ENCODE measurements around the gene SLBP. TPM values are rescaled to one million over a fixed set of nuclear protein-coding genes. Genes with fewer than 3 reads are reported as not detected.

SLBP gene
- total RNA-seq, 1 donor from 2014 or later = 114 TPM

DNA sequence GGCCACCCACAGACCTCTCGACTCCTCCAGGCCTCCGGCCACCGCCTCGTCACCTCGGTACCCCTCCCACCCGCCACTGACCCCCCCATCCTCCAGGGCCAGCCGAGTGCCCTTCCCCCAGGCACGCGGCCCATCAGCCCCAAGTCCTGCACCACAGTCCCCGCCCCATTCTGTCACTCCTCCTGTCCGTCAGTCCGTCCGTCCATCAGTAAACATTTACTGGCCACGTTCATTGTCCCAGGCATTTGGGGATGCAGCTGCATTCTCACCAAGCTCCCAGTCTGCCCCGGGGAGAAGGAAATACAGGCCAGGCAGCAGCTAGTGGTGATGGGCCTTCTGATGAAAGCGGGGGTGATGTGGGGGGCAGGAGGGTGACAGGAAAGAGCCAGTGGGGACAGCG lies 45.7 kb upstream of the SLBP start:
- H3K4me3 ChIP-seq (ENCODE audit: low read depth, low read length) = no peak overlapping the region
- TF ChIP-seq, protein P1, sequence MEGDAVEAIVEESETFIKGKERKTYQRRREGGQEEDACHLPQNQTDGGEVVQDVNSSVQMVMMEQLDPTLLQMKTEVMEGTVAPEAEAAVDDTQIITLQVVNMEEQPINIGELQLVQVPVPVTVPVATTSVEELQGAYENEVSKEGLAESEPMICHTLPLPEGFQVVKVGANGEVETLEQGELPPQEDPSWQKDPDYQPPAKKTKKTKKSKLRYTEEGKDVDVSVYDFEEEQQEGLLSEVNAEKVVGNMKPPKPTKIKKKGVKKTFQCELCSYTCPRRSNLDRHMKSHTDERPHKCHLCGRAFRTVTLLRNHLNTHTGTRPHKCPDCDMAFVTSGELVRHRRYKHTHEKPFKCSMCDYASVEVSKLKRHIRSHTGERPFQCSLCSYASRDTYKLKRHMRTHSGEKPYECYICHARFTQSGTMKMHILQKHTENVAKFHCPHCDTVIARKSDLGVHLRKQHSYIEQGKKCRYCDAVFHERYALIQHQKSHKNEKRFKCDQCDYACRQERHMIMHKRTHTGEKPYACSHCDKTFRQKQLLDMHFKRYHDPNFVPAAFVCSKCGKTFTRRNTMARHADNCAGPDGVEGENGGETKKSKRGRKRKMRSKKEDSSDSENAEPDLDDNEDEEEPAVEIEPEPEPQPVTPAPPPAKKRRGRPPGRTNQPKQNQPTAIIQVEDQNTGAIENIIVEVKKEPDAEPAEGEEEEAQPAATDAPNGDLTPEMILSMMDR (conservative IDR thresholded peaks at IDR 0.05; ENCODE audit: low read depth, low read length) = no peak
- no peak for DNase-seq (ENCODE audit: low read depth)

DNA sequence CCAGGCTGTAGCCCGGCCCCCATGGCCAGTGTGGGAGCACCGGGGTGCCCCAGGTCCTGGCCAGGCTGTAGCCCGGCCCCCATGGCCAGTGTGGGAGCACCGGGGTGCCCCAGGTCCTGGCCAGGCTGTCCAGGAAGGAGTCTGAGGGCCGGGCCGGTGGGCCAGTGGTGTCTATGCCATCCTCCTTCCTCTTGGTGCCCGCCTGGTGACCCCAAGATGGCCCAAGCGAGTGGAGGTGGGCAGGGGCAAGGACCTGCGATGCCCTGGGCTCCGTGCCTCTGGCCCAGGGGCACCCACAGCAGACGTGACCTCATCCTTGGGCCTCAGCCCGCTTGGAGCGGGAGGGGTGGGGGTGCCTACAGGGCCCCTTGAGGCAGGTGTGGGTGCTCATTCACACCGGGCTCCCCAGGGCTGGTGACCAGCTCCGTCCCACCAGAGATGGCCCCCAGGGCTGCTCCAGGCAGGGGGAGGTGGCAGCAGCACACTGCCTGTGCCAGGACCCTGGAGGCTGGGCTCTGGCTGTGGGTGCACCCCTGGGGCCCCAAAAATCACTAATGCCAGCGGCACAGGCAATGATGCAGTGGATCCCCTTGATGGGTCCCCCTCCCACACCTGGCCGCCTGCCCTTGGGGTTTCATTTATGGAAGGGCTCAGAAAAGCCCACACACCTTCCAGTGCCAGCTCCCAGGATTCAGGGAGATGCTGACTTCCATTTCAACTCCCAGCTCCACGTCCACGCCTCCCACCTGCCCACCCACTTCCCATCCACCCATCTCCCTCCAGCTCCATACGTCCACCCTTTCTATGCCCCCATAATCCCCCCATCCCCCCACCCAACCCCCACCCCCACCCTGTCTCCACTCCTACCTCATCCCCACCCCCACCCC lies 45.0 kb upstream of the SLBP start:
- DNase-seq (ENCODE audit: low read depth) = no peak
- TF ChIP-seq, protein P1 (conservative IDR thresholded peaks at IDR 0.05; ENCODE audit: low read depth, low read length) = no peak
- no peak overlapping the region for H3K4me3 ChIP-seq (ENCODE audit: low read depth, low read length)

DNA sequence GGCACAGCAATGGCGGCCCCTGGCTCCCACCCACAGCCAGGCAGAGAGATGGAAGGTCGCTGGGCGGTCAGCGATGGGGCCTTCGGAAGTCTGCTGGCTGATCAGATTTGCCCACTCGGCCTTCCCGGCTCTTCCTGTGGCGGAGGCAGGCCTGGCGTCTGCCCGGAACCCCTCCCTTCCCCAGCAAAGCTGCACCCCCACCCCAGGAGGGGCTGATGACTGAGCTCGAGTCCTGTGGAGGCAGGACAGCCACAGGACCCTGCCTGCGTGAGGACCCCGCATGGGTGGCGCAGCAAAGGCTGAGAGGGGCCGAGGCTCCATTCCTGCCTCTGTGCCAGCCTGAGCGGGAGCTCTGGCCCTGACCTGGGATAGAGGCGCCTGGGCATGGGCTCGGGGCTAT lies 44.0 kb upstream of the SLBP start:
- TF ChIP-seq, protein P1 (conservative IDR thresholded peaks at IDR 0.05; ENCODE audit: low read depth, low read length) = no peak
- no peak overlapping the region for H3K4me3 ChIP-seq (ENCODE audit: low read depth, low read length)
- DNase-seq (ENCODE audit: low read depth) = no peak

DNA sequence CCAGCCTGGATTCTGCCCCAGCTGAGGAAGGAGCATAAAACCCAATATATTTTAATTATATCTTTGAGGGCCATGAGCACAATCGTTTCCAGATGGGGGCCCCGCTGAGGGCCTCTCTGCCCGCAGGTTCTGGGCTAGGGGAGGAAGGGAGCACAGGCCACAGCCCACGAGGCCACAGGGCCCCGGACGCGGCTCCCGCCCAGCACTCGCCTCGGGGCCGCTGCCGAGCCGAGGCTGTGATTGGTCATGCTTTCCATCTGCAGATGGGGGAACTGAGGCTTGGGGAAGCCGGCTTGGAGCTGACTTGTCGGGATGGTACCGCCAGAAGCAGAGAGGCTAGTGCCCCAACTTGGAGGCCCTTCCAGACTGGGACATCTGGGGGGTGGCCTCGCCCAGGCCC lies 43.2 kb upstream of the SLBP start:
- DNase-seq (ENCODE audit: low read depth) = no peak
- TF ChIP-seq, protein P1 (conservative IDR thresholded peaks at IDR 0.05; ENCODE audit: low read depth, low read length) = no peak
- H3K4me3 ChIP-seq (ENCODE audit: low read depth, low read length) = no peak overlapping the region

DNA sequence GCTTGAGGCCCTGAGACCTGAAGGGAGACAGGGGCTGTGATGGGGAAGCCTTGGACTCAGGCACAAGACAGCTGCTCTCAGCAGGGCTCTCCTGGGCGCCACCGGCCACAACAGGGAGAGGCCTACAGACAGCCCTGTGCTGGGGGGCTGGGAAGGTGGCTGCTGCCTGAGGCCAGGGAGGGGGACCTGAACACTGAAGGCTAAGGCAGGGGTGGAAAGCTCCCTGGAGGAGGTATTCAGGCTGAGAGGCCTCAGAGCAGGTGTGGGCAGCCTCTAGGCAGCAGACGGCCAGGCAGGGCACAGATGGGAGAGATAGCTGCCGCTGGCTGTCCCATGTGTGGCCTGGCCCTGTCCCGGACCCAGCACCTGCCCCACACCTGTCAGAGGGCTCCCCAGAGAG lies 42.2 kb upstream of the SLBP start:
- DNase-seq (ENCODE audit: low read depth) = no peak
- TF ChIP-seq, protein P1 (conservative IDR thresholded peaks at IDR 0.05; ENCODE audit: low read depth, low read length) = no peak
- H3K4me3 ChIP-seq (ENCODE audit: low read depth, low read length) = no peak overlapping the region

DNA sequence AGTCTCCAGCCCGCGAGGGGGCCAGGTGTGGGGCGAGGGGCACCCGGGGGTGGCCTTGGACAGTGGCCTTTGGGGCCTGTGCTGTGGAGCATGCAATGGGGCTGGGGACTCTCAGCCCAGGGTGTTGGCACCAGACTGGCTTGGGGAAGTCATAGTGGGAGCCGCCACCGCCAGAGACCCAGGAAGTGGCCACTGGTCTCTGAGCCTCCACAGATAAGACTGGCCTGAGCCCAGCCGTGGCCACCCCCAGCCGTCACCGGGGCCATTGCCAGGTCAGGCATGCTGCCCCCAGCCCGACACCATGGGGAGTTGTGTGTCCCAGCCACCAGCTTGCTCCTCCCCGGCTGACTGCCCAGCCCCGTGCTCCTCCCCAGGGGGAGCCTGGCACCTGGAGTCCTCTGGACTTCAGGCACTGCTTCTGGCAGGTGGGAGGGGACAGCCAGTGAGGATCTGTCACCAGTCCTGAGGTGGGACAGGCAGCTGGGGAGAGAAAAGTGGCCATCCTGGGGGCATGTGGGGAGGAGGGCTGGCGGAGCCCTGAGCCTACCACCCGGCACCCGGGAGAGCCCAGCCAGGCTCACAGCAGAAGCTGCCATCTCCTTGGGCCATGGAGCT lies 41.7 kb upstream of the SLBP start:
- no peak overlapping the region for H3K4me3 ChIP-seq (ENCODE audit: low read depth, low read length)
- DNase-seq (ENCODE audit: low read depth) = no peak
- TF ChIP-seq, protein P1 (conservative IDR thresholded peaks at IDR 0.05; ENCODE audit: low read depth, low read length) = no peak

All from epithelial cell of proximal tubule (primary cell).